ENCODE results near the gene KIAA0930.
A peak's percentile ranks its signal among the peaks of the same experiment; 100 is the strongest.

GRCh38 chr22:45208993-45209838 is 31.5 kb downstream of the KIAA0930 start:
- TF ChIP-seq CTCF (IDR thresholded peaks at IDR 0.05) = peak; percentile 48
- TF ChIP-seq EZH2 (IDR thresholded peaks at IDR 0.05; ENCODE audit: borderline replicate concordance, insufficient read depth, low read depth, low read length, poor library complexity, severe bottlenecking) = no peak

Data from B cell (primary cell).